Fibroblast of villous mesenchyme (primary cell): ENCODE measurements around the gene RBBP5. TPM values are rescaled to one million over a fixed set of nuclear protein-coding genes. Genes with fewer than 3 reads are reported as not detected.

Experiments used
- DNase-seq: peaks from one replicate; pipeline ENCODE4 v3.0.0-alpha.2; 2010; ENCODE audit warnings: low read depth
- H3K4me3 ChIP-seq: 2 replicates; pipeline ENCODE4 v1.5.1; 2011; ENCODE audit warnings: low read depth, mild to moderate bottlenecking, low read length
- total RNA-seq: library from RNA; depleted of rRNA; stranded (reverse); fragments of >200 nt; gene quantifications from 2 replicates; pipeline ENCODE4 v1.2.3, GENCODE V29; 2012
- TF ChIP-seq, protein P1 (sequence below): IDR thresholded peaks from 2 replicates; pipeline ENCODE4 v1.5.1; 2012; ENCODE audit warnings: low read depth, mild to moderate bottlenecking, low read length; ENCODE audit not compliant: insufficient read depth

RBBP5 gene
- total RNA-seq, 1 donor = 22.5 TPM

DNA sequence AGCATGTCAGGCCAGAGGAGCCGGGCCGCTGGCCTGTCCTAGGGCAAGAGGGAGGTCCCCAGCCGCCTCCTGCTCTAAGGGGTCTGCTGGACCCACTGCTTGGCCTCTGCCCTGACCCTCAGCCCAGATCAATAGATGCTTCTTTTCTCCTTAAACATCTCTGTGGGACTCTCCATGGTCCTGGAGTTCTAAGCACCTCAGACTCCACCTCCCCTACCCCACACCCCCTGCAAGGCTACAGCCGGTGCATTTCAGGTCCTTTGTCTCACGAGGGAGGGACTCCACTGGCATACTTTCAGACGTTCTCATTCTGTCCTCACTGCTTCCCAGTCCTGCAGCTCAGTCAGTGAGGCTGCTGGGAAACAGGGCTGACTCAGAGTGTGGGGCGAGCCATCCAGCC, 67.8 kb downstream of the RBBP5 start:
- DNase-seq = no peak
- TF ChIP-seq, protein P1, sequence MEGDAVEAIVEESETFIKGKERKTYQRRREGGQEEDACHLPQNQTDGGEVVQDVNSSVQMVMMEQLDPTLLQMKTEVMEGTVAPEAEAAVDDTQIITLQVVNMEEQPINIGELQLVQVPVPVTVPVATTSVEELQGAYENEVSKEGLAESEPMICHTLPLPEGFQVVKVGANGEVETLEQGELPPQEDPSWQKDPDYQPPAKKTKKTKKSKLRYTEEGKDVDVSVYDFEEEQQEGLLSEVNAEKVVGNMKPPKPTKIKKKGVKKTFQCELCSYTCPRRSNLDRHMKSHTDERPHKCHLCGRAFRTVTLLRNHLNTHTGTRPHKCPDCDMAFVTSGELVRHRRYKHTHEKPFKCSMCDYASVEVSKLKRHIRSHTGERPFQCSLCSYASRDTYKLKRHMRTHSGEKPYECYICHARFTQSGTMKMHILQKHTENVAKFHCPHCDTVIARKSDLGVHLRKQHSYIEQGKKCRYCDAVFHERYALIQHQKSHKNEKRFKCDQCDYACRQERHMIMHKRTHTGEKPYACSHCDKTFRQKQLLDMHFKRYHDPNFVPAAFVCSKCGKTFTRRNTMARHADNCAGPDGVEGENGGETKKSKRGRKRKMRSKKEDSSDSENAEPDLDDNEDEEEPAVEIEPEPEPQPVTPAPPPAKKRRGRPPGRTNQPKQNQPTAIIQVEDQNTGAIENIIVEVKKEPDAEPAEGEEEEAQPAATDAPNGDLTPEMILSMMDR = no peak
- H3K4me3 ChIP-seq = no peak overlapping the region

DNA sequence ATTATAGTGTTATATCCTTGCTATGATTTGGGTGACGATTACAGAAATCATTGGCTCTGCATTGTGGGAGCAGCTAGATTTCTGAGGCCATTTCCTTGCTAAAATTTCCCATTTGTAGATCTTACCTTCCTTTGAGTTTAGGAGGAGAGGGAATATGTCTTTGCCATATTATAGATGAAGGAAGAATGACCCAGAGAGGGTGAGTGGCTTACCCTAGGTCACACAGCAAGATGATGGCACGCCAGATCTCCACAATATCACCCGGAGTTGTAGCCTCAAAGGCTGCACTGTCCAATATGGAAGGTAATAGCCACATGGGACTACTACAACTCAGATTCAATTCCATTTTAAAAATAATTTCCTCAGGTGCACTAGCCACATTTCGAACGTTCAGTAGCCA, 68.5 kb downstream of the RBBP5 start:
- TF ChIP-seq, protein P1 = no peak
- H3K4me3 ChIP-seq = no peak overlapping the region
- no peak for DNase-seq

DNA sequence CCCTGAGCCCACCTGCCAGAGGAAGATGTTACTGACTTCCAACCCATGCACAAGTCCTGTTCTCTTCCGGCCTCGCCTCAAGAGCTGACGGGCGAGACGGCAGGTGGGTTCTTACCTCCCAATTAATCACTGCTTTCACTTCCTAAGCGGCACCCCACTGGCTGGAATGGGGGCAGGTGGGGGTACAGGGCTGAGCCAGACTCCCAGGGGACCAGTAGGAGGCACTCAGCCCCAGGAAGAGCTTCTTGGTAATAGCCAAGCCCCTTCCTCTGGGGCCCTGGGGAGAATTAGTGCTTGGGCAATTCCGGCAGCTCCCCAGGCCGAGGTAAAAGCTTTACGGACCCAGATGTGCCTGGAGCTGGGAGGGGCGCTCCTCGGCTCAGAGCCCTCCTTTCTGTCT, 69.1 kb downstream of the RBBP5 start:
- DNase-seq = no peak
- no peak overlapping the region for H3K4me3 ChIP-seq
- TF ChIP-seq, protein P1 = no peak

DNA sequence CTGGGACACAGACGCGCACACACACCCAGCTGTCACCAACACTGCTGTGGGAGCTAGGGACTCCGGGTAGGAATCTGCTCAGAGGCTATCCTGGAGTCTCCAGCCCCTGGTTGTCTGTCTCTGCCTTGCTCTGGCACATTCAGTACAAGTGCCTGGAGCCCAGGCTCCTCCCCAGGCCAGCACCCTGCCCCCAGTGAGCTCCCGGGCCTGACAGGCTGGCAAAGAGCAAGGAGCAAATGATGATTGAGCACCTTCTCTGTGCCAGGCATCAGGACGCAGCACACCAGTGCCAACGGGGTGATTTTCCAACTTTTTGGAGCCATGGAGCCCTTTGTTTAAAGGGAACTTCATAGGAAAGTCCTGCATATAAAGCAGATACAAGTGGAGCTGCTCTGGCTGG, 72.3 kb downstream of the RBBP5 start:
- H3K4me3 ChIP-seq = no peak overlapping the region
- TF ChIP-seq, protein P1 = no peak
- no peak for DNase-seq

DNA sequence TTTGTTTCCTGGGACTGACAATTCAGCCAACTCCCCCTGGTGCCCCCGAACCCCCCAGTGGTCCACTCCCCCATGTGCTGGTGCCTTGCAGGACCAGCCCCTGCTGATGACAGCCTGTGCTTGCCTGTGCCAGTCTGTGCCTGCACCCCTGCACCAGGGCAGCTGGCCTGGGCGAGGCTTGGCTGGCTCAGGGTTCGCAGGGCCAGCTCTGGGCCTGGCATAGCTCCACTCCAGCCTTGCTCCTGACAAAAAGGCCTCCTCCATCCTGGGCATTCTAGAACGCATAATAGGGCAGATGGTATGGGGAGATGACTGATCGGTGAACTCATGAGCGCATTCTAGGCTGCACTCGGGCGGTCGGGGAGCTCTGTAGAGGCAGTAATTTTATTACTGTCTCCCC, 73.4 kb downstream of the RBBP5 start:
- TF ChIP-seq, protein P1 = no peak
- no peak for DNase-seq
- no peak overlapping the region for H3K4me3 ChIP-seq

DNA sequence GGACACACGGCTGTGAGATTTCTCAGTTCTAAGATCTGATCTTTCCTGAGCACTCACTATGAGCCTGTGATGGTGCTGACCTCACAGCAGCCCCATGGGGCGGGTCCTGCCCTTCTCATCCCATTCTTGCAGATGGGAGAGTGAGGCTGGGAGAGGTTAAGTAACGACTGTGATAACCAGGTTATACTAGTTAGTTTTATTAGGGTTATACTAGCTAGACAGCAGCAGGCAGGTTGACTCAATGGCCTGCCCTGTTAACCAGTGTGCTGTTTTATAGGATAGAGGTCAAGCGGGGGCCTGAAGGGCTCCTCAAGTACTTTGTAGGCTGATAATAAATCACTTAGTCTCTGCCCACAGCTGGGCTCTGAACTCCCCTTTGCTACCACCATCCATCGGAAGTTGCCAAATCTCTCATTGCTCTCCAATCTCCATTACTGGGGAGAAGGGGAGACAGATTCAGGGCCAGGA, 74.0 kb downstream of the RBBP5 start:
- DNase-seq = no peak
- no peak overlapping the region for H3K4me3 ChIP-seq
- TF ChIP-seq, protein P1 = no peak

DNA sequence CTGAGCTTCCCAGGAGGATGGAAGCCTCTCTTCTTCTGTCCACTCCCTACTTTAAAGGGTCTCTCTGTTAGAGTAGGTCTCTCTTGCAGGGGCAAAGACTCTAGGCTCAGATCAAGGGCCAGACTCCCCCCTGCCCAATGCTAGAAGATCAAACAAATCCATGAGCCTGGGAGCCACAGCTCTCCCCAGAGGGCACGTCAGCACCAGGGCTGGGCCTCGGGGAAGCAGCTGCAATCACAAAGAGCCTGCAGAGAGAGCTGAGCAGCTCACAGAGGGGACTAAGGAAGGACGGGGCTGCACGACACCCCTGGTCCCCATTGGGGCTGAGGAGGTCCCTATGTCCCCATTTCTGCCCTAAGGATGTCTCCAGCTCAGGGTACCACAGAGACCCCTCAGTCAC, 74.9 kb downstream of the RBBP5 start:
- H3K4me3 ChIP-seq = no peak overlapping the region
- DNase-seq = no peak
- TF ChIP-seq, protein P1 = no peak
